Measurements from ENCODE around the gene PACSIN2.

PACSIN2 gene

DNA sequence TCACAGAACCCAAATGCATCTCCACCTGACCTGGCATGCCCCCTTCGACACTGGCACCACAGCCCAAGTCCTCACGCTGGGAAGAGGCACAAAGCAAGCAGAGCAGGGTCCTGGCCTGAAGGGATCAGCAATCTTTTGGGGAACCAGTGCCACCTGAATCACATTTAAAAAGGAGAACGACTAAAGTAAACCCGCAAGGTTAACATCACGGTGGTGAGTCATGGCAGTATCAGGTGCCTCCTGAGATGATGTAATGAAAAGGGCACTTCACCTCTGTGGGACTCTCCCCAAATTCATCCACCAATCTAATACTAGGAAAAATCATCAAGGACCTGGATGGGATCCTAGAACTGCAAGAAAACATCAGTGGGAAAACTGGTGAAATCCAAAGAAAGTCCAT, 44.9 kb downstream of the PACSIN2 start:
- TF ChIP-seq, protein P1, sequence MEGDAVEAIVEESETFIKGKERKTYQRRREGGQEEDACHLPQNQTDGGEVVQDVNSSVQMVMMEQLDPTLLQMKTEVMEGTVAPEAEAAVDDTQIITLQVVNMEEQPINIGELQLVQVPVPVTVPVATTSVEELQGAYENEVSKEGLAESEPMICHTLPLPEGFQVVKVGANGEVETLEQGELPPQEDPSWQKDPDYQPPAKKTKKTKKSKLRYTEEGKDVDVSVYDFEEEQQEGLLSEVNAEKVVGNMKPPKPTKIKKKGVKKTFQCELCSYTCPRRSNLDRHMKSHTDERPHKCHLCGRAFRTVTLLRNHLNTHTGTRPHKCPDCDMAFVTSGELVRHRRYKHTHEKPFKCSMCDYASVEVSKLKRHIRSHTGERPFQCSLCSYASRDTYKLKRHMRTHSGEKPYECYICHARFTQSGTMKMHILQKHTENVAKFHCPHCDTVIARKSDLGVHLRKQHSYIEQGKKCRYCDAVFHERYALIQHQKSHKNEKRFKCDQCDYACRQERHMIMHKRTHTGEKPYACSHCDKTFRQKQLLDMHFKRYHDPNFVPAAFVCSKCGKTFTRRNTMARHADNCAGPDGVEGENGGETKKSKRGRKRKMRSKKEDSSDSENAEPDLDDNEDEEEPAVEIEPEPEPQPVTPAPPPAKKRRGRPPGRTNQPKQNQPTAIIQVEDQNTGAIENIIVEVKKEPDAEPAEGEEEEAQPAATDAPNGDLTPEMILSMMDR (conservative IDR thresholded peaks at IDR 0.05; ENCODE audit: control insufficient read depth, insufficient read depth, low read depth, low read length) = no peak
- DNase-seq (ENCODE audit: low read depth) = no peak
- no peak overlapping the region for H3K4me3 ChIP-seq (ENCODE audit: control insufficient read depth, low read depth, low read length)

DNA sequence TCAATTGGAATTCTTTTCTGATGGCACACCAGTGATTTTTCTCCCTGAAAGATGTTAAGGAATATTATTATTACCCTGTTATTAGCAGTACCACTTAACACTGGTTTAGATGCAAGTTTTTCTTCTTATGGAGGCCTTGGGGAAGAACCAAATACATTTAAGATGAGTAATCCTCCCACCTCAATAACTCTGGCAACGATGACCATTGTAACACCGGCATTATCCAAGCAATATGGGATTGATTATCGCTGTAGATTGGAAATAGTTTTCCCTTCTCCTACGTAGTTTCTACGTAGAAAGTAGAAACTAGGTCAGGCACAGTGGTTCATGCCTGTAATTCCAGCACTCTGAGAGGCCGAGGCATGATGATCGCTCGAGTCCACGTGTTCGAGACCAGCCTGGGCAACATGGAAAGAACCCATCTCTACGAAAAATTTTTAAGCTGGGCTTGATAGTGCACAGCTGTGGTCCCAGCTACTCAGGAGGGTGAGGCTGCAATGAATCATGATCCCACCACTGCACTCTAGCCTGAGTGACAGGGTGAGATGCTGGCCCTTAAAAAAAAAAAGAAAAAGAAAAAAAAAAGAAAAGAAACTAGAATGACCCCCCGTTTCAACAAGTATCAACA, 45.5 kb downstream of the PACSIN2 start:
- TF ChIP-seq, protein P1 (conservative IDR thresholded peaks at IDR 0.05; ENCODE audit: control insufficient read depth, insufficient read depth, low read depth, low read length) = no peak
- peak; percentile 99 for DNase-seq (ENCODE audit: low read depth)

DNA sequence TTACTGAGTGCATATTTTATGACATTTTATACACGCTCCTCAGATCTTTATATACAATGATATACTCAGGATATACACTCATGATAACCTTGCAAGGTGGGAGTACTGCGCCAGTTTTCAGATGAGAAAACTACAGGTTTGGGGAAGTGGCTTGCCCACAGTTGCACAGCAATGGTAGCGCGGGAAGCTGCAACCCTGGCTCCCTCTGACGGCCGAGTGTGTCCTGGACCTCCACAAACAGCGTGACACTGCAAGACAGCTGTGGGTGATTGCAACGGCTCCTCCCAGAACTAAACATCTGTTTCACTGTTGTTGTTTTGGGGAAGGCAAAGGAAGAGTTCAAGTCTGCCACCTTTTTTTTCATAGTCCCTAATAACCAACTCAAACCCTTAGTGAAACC, 47.0 kb downstream of the PACSIN2 start:
- H3K4me3 ChIP-seq (ENCODE audit: control insufficient read depth, low read depth, low read length) = no peak overlapping the region
- TF ChIP-seq, protein P1 (conservative IDR thresholded peaks at IDR 0.05; ENCODE audit: control insufficient read depth, insufficient read depth, low read depth, low read length) = peak; percentile 36
- peak; percentile 69 for DNase-seq (ENCODE audit: low read depth)

More for the DNA sequence above, 45.5 kb downstream of the PACSIN2 start:
- H3K4me3 ChIP-seq (ENCODE audit: control insufficient read depth, low read depth, low read length) = no peak overlapping the region

DNA sequence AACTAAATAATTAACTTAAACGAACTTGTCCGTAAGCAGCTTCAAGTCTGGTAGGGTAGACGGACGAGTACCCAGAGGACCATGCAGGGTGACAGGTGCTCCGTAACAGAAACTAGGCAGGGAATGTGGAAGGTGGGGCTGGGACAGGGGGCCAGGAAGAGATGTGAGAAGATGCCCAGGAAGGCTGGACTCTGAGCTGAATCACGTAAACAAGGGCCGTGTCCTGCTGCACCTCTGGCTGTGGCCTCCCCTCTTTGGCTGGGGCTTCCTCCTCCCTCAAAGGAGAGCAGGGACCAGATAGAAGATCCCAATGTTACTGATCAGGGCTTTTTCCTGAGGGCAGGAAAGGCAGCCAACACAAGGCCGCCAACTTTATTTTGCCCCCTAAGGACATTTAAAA, 47.9 kb downstream of the PACSIN2 start:
- no peak for DNase-seq (ENCODE audit: low read depth)
- H3K4me3 ChIP-seq (ENCODE audit: control insufficient read depth, low read depth, low read length) = no peak overlapping the region
- TF ChIP-seq, protein P1 (conservative IDR thresholded peaks at IDR 0.05; ENCODE audit: control insufficient read depth, insufficient read depth, low read depth, low read length) = no peak

DNA sequence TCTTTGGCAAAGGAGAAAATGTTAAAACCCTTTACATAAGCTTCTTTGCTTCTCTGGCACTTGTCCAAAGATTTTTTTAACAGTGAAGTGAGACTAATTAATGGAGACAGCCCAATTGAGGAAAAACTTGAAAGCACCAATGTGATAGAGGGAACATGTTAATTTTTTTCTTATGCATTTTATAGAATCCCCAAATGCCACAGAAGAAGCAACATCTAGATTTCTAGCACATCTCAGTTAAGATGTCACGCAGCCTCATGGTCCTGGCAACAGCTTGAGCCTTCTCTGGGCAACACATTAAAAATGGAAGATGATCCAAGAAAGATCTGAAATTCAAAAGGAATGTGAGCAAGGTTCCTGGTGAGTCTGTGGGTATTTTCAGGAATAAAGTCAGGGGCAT, 48.5 kb downstream of the PACSIN2 start:
- DNase-seq (ENCODE audit: low read depth) = peak; percentile 16
- TF ChIP-seq, protein P1 (conservative IDR thresholded peaks at IDR 0.05; ENCODE audit: control insufficient read depth, insufficient read depth, low read depth, low read length) = no peak
- H3K4me3 ChIP-seq (ENCODE audit: control insufficient read depth, low read depth, low read length) = no peak overlapping the region

DNA sequence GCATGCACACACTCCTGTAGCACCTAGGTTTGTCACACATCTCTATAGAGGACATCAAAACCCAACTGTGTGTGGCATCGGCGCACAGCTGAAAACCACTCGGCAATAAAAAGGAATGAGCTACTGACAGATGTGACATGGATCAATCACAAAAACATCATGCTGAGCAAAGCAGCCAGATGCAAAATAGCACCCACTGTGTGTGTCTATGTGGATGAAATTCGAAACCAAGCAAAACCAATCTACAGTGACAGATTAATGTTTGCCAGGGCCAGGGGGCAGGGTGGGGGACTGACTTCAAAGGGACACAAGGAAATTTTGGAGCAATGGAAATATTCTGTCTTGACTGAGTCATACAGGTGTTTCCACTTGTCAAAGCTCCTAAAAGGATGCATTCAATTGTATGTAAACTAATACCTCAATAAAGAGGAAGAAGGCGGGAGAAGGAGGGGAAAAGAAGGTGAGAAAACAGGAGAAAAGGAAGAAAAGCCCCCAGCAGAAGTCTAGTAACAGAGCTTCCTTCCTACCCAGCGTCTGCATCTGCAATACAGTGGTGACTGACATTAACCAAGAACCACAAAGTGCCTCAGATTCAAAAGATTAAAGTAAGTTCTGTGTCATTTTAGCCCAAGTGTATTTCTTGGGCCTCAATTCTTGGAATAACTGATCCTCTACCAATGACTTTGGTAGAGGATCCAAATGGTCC, 49.8 kb downstream of the PACSIN2 start:
- TF ChIP-seq, protein P1 (conservative IDR thresholded peaks at IDR 0.05; ENCODE audit: control insufficient read depth, insufficient read depth, low read depth, low read length) = no peak
- peak; percentile 68 for DNase-seq (ENCODE audit: low read depth)

More for the DNA sequence above, 49.8 kb downstream of the PACSIN2 start:
- H3K4me3 ChIP-seq (ENCODE audit: control insufficient read depth, low read depth, low read length) = no peak overlapping the region
